Smooth muscle cell of the umbilical artery (primary cell): Measurements from ENCODE around the gene KCTD6. TPM values are rescaled to one million over a fixed set of nuclear protein-coding genes. Genes with fewer than 3 reads are reported as not detected.

Experiments used
- total RNA-seq: library from RNA; depleted of rRNA; stranded (reverse); fragments of >200 nt; gene quantifications from 2 replicates; pipeline ENCODE4 v1.2.3, GENCODE V29; 2014

The KCTD6 gene
- total RNA-seq = 7.7 and 10.0 TPM in 2 replicates

GRCh38 chr3:58491506-58492402, at the start of gene KCTD6:
Gene KCTD6, plus strand, starts transcription at chr3:58492096. Its CDS starts 6,660 bp downstream, at chr3:58498756.

GRCh38 chr3:58536501-58537411, 44.9 kb downstream of the KCTD6 start, which contains the start of gene ACOX2:
Gene ACOX2, minus strand, starts transcription at chr3:58537190. Its CDS starts 2,084 bp downstream, at chr3:58535106.

Other genes starting within 250 kb of the KCTD6 start
- 12.8 and 15.9 TPM in 2 replicates for gene RPP14, start 185.9 kb upstream of the KCTD6 start, total RNA-seq
- 11.3 and 11.5 TPM in 2 replicates for gene HTD2, start 185.6 kb upstream of the KCTD6 start, total RNA-seq
- gene PXK, start 159.2 kb upstream of the KCTD6 start, total RNA-seq = 21.8 and 37.4 TPM in 2 replicates
- 92.1 and 122 TPM in 2 replicates for gene PDHB, start 58.3 kb upstream of the KCTD6 start, total RNA-seq
- gene ACOX2, start 45.1 kb downstream of the KCTD6 start, total RNA-seq = 7.0 and 13.4 TPM in 2 replicates
- not detected in 2 replicates for gene FAM107A, start 85.3 kb downstream of the KCTD6 start, total RNA-seq
- not detected in 2 replicates for gene FAM3D, start 174.7 kb downstream of the KCTD6 start, total RNA-seq